A673 (cell line): ENCODE measurements around the gene MIER1. TPM values are rescaled to one million over a fixed set of nuclear protein-coding genes. Genes with fewer than 3 reads are reported as not detected.

Source experiments
- BruUV-seq: library from RNA; stranded (reverse); fragments of 400-500 nt; replicated peaks from 2 replicates; lab custom pipeline; 2021; lab: Mats Ljungman, UMichigan
- CTCF ChIA-PET: fragments of 300-600 bp; sonication (Branson Sonifier 250); formaldehyde crosslinking; loops from one replicate; lab custom pipeline; 2022; ENCODE audit warnings: antibody characterized with exemption; lab: Charles Lee
- POLR2A ChIA-PET: fragments of 300-600 bp; sonication (Branson Sonifier 250); formaldehyde crosslinking; loops from one replicate; lab custom pipeline; 2022; ENCODE audit warnings: antibody characterized with exemption; ENCODE audit not compliant: low non-redundant PET; lab: Charles Lee
- DNase-seq: peaks from one replicate; pipeline ENCODE4 v3.0.0-alpha.2; 2015; ENCODE audit warnings: low spot score
- H3K27ac ChIP-seq: fragments of 200-600 bp; sonication (generic); 2 replicates; pipeline ENCODE4 v1.5.1; 2016; ENCODE audit warnings: mixed run types, low read depth, mild to moderate bottlenecking, mixed read lengths, antibody characterized with exemption, low read length; ENCODE audit not compliant: poor library complexity, severe bottlenecking
- H3K27me3 ChIP-seq: fragments of 200-600 bp; sonication (generic); replicated peaks from 2 replicates; pipeline ENCODE4 v1.6.1; 2017; ENCODE audit warnings: mixed run types, low read depth, mild to moderate bottlenecking, mixed read lengths, antibody characterized with exemption, low read length; ENCODE audit not compliant: insufficient read depth, poor library complexity
- H3K36me3 ChIP-seq: fragments of 200-600 bp; sonication (generic); 2 replicates; pipeline ENCODE4 v1.6.1; 2016; ENCODE audit warnings: mixed run types, mild to moderate bottlenecking, mixed read lengths, antibody characterized with exemption, low read length; ENCODE audit not compliant: insufficient read depth, poor library complexity, severe bottlenecking
- H3K4me1 ChIP-seq: fragments of 200-600 bp; sonication (generic); 2 replicates; pipeline ENCODE4 v1.6.1; 2017; ENCODE audit warnings: mixed run types, mild to moderate bottlenecking, mixed read lengths, antibody characterized with exemption, low read length; ENCODE audit not compliant: insufficient read depth, poor library complexity, severe bottlenecking
- H3K4me3 ChIP-seq: fragments of 200-600 bp; sonication (generic); 2 replicates; pipeline ENCODE4 v1.5.1; 2016; ENCODE audit warnings: low read depth, mixed run types, mild to moderate bottlenecking, mixed read lengths, low read length; ENCODE audit not compliant: poor library complexity, severe bottlenecking
- H3K9me3 ChIP-seq: fragments of 200-600 bp; sonication (generic); 2 replicates; pipeline ENCODE4 v1.6.1; 2016; ENCODE audit warnings: mixed run types, low read depth, mild to moderate bottlenecking, mixed read lengths, antibody characterized with exemption, low read length; ENCODE audit not compliant: poor library complexity, severe bottlenecking
- CTCF ChIP-seq: fragments of 300-800, 200-600 bp; sonication (generic); conservative IDR thresholded peaks from 2 replicates; pipeline ENCODE4 v1.5.1; 2017; ENCODE audit warnings: low read depth, mild to moderate bottlenecking, antibody characterized with exemption, low read length, moderate library complexity, mixed read lengths
- EZH2 ChIP-seq: fragments of 200-600 bp; sonication (generic); IDR thresholded peaks from 2 replicates; pipeline ENCODE4 v1.6.1; 2017; ENCODE audit warnings: borderline replicate concordance, low read depth, mild to moderate bottlenecking, mixed read lengths, antibody characterized with exemption, low read length; ENCODE audit not compliant: poor library complexity, severe bottlenecking
- intact Hi-C: fragments of 100-400 bp; cut with micrococcal nuclease; formaldehyde crosslinking; loops from one replicate; pipeline ENCODE4 v1.10.0; 2022; ENCODE audit not compliant: unreplicated experiment
- total RNA-seq: library from RNA; stranded (reverse); gene quantifications from 2 replicates; pipeline ENCODE4 v1.2.3, GENCODE V29; 2021

Gene MIER1
- total RNA-seq, 1 experiment from 2014 or later = 30.3 TPM

GRCh38 chr1:67031859-67032247 is 107.1 kb downstream of the MIER1 start:
- TF ChIP-seq CTCF (no peak), EZH2 (no peak)
- ChIA-PET POLR2A (no interaction called here), CTCF (no interaction called here)
- Histone ChIP-seq H3K9me3 (no peaks in the 10 kb centered on the region), H3K4me3 (no peak overlapping the region), H3K27ac (no peak overlapping the region), H3K4me1 (no peaks in the 10 kb centered on the region), H3K36me3 (no peaks in the 10 kb centered on the region), H3K27me3 (no peaks in the 10 kb centered on the region)
- BruUV-seq = no TSS peak
- intact Hi-C loops = no loop called here
- no peak for DNase-seq

Other genes starting within 250 kb of the MIER1 start
- gene DYNLT5, start 172.5 kb upstream of the MIER1 start, total RNA-seq = not detected in 2 replicates
- not detected in 2 replicates for gene INSL5, start 123.7 kb upstream of the MIER1 start, total RNA-seq
- 4.9 and 5.3 TPM in 2 replicates for gene DNAI4, start 134 bp upstream of the MIER1 start, total RNA-seq
- gene SLC35D1, start 129.2 kb downstream of the MIER1 start, total RNA-seq = 7.1 and 7.9 TPM in 2 replicates
- not detected in 2 replicates for gene C1orf141, start 210.0 kb downstream of the MIER1 start, total RNA-seq
- not detected in 2 replicates for gene IL23R, start 241.5 kb downstream of the MIER1 start, total RNA-seq